AG09309 (cell line): Measurements from ENCODE around the gene MUC12.

Experiments used
- DNase-seq: peaks from one replicate; pipeline ENCODE4 v3.0.0-alpha.2; 2010; ENCODE audit warnings: low read depth
- H3K4me3 ChIP-seq: 2 replicates; pipeline ENCODE4 v1.5.1; 2011; ENCODE audit warnings: mild to moderate bottlenecking, low read depth, low read length, moderate library complexity; ENCODE audit not compliant: control insufficient read depth
- CTCF ChIP-seq: IDR thresholded peaks from 2 replicates; pipeline ENCODE4 v1.5.1; 2011; ENCODE audit warnings: mild to moderate bottlenecking, low read depth, low read length, inconsistent platforms; ENCODE audit not compliant: insufficient read depth, control insufficient read depth; ENCODE audit errors: missing control alignments

The MUC12 gene

GRCh38 chr7:100942045-100942774, 27.2 kb upstream of the MUC12 start:
- peak; percentile 40 for DNase-seq
- no peak for TF ChIP-seq CTCF
- no peak overlapping the region for H3K4me3 ChIP-seq

- TF ChIP-seq CTCF = no peak
Observed at GRCh38 chr7:100943693-100944092, 25.7 kb upstream of the MUC12 start.

GRCh38 chr7:100944138-100944537, 25.2 kb upstream of the MUC12 start:
- no peak for TF ChIP-seq CTCF
- H3K4me3 ChIP-seq = no peak overlapping the region
- no peak for DNase-seq

More at GRCh38 chr7:100943693-100944092, 25.7 kb upstream of the MUC12 start:
- no peak overlapping the region for H3K4me3 ChIP-seq
- no peak for DNase-seq

GRCh38 chr7:100946111-100946510, 23.3 kb upstream of the MUC12 start:
- H3K4me3 ChIP-seq = no peak overlapping the region
- no peak for DNase-seq
- TF ChIP-seq CTCF = no peak

GRCh38 chr7:100946766-100947365, 22.5 kb upstream of the MUC12 start:
- no peak for TF ChIP-seq CTCF
- no peak for DNase-seq
- H3K4me3 ChIP-seq = no peak overlapping the region

- DNase-seq = no peak
- no peak overlapping the region for H3K4me3 ChIP-seq
- TF ChIP-seq CTCF = no peak
Observed at GRCh38 chr7:100947792-100948191, 21.6 kb upstream of the MUC12 start.
